ENCODE results near the gene RBL2.

DNA sequence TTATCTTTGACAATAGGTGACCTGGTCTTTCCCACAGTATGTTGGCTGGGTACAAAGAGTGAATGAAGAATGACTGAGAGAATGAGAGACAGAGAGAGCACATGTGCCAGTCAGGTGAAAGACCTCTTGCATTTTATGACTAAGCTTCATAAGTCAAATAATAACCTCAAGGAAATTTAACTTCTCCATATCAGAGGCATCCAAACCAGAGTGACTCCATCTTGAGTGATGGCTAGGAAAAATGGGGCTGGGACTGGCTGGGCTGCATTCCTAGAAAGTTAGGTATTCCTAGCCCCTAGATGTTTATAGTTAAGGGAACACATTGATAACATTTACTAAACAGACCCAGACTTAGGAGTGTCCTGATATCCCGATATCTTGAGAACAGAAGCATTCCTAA lies 3.9 kb upstream of the RBL2 start:
- TF ChIP-seq TCF12 (IDR thresholded peaks at IDR 0.05; ENCODE audit: low read depth, low read length): no peak
- TF ChIP-seq, protein P1, sequence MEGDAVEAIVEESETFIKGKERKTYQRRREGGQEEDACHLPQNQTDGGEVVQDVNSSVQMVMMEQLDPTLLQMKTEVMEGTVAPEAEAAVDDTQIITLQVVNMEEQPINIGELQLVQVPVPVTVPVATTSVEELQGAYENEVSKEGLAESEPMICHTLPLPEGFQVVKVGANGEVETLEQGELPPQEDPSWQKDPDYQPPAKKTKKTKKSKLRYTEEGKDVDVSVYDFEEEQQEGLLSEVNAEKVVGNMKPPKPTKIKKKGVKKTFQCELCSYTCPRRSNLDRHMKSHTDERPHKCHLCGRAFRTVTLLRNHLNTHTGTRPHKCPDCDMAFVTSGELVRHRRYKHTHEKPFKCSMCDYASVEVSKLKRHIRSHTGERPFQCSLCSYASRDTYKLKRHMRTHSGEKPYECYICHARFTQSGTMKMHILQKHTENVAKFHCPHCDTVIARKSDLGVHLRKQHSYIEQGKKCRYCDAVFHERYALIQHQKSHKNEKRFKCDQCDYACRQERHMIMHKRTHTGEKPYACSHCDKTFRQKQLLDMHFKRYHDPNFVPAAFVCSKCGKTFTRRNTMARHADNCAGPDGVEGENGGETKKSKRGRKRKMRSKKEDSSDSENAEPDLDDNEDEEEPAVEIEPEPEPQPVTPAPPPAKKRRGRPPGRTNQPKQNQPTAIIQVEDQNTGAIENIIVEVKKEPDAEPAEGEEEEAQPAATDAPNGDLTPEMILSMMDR (IDR thresholded peaks at IDR 0.05; ENCODE audit: control extremely low read depth in 1 of 3, insufficient read depth in 1 of 3, low read depth in 1 of 3, low read length in 3 of 3): no peak
- TF ChIP-seq EZH2 (IDR thresholded peaks at IDR 0.05; ENCODE audit: low read depth, low read length, severe bottlenecking): no peak
- no peak for TF ChIP-seq RAD21 (IDR thresholded peaks at IDR 0.05 in 1 of 2, conservative IDR thresholded peaks at IDR 0.05 in 1 of 2; ENCODE audit: low read depth in 2 of 2, low read length in 2 of 2)
- TF ChIP-seq CBX8 (IDR thresholded peaks at IDR 0.05; ENCODE audit: borderline replicate concordance, low read depth, low read length): no peak
- no peak for TF ChIP-seq SP1 (IDR thresholded peaks at IDR 0.05; ENCODE audit: low read depth, low read length)
- no peak for TF ChIP-seq BACH1 (IDR thresholded peaks at IDR 0.05; ENCODE audit: low read length)
- TF ChIP-seq SP2 (IDR thresholded peaks at IDR 0.05; ENCODE audit: low read length): no peak
- no peak for TF ChIP-seq POLR2A (IDR thresholded peaks at IDR 0.05; ENCODE audit: control extremely low read depth in 1 of 2, low read depth in 2 of 2, low read length in 2 of 2)
- TF ChIP-seq CHD2 (IDR thresholded peaks at IDR 0.05; ENCODE audit: low read length): no peak
- TF ChIP-seq GABPA (IDR thresholded peaks at IDR 0.05; ENCODE audit: borderline replicate concordance, insufficient read depth, low read length): no peak
- no peak for TF ChIP-seq SP4 (IDR thresholded peaks at IDR 0.05; ENCODE audit: low read length)
